Forelimb muscle (tissue), 1 donor: Measurements from ENCODE around the gene MRPL52. TPM values are rescaled to one million over a fixed set of nuclear protein-coding genes. Genes with fewer than 3 reads are reported as not detected.
"Not testable (repeated sequence)": the region's sequence is repeated elsewhere in the genome, so short reads cannot be mapped to it uniquely, and the experiment has no call there.

Source experiments
- DNase-seq: peaks from one replicate; pipeline ENCODE4 v3.0.0-alpha.2; 2013; ENCODE audit warnings: low read depth
- polyA plus RNA-seq: library from polyadenylated mRNA; unstranded; fragments of 120-200 nt; gene quantifications from one replicate; pipeline ENCODE4 v1.2.1, GENCODE V29; 2013; ENCODE audit not compliant: insufficient read length

The MRPL52 gene
- polyA plus RNA-seq, 1 donor: 73.7 TPM

- no peak for DNase-seq
Measured at GRCh38 chr14:22808388-22809209, 21.1 kb upstream of the MRPL52 start.

GRCh38 chr14:22811722-22812121 is 18.0 kb upstream of the MRPL52 start:
- no peak for DNase-seq

- DNase-seq: no peak
Measured at GRCh38 chr14:22812744-22813143, 16.9 kb upstream of the MRPL52 start.

GRCh38 chr14:22813145-22813544 is 16.5 kb upstream of the MRPL52 start:
- no peak for DNase-seq

- no peak for DNase-seq
Measured at GRCh38 chr14:22814373-22814772, 15.3 kb upstream of the MRPL52 start.

- DNase-seq: no peak
Measured at GRCh38 chr14:22814941-22815713, 14.6 kb upstream of the MRPL52 start, which contains the start of gene SLC7A7. Gene SLC7A7 (minus strand): TSS chr14:22815435. CDS start chr14:22813398, 2,037 bp downstream.

- no peak for DNase-seq
Measured at GRCh38 chr14:22819151-22819988, 10.3 kb upstream of the MRPL52 start.

GRCh38 chr14:22820731-22821130 is 9.0 kb upstream of the MRPL52 start:
- DNase-seq: no peak

GRCh38 chr14:22821193-22822015 is 8.3 kb upstream of the MRPL52 start:
- no peak for DNase-seq

GRCh38 chr14:22822016-22822570 is 7.6 kb upstream of the MRPL52 start:
- no peak for DNase-seq

- DNase-seq: peak; percentile 76
Measured at GRCh38 chr14:22822571-22823098, 7.1 kb upstream of the MRPL52 start.

GRCh38 chr14:22824711-22825359 is 4.9 kb upstream of the MRPL52 start:
- no peak for DNase-seq

GRCh38 chr14:22829076-22829660 is 519 bp upstream of the MRPL52 start:
- DNase-seq: not testable (repeated sequence)

- DNase-seq: no peak
Measured at GRCh38 chr14:22830443-22831010, 840 bp downstream of the MRPL52 start.

GRCh38 chr14:22835505-22835904 is 5.8 kb downstream of the MRPL52 start:
- no peak for DNase-seq

- DNase-seq: no peak
Measured at GRCh38 chr14:22836301-22837113, 6.8 kb downstream of the MRPL52 start, which contains the start of gene MMP14. Gene MMP14 (plus strand): TSS chr14:22836585. CDS start chr14:22836818, 233 bp downstream.

GRCh38 chr14:22837114-22837749 is 7.5 kb downstream of the MRPL52 start:
- no peak for DNase-seq
